Endothelial cell (in vitro differentiated cells): Measurements from ENCODE around the gene RABEP2. TPM values are rescaled to one million over a fixed set of nuclear protein-coding genes. Genes with fewer than 3 reads are reported as not detected.
A peak's percentile ranks its signal among the peaks of the same experiment; 100 is the strongest.
"Not testable (repeated sequence)": the region's sequence is repeated elsewhere in the genome, so short reads cannot be mapped to it uniquely, and the experiment has no call there.

Source experiments
- DNase-seq: peaks from one replicate; pipeline ENCODE4 v3.0.0; 2021; ENCODE audit warnings: low spot score
- H3K27ac Mint-ChIP-seq: one replicate; pipeline ENCODE4 v1.8.0; 2021; ENCODE audit warnings: mixed read lengths, inconsistent platforms; ENCODE audit not compliant: unreplicated experiment
- H3K27me3 Mint-ChIP-seq: one replicate; pipeline ENCODE4 v1.8.0; 2021; ENCODE audit warnings: mild to moderate bottlenecking, moderate library complexity, mixed read lengths, inconsistent platforms; ENCODE audit not compliant: unreplicated experiment
- H3K36me3 Mint-ChIP-seq: one replicate; pipeline ENCODE4 v1.8.0; 2021; ENCODE audit warnings: mild to moderate bottlenecking, low read depth, mixed read lengths, inconsistent platforms; ENCODE audit not compliant: unreplicated experiment
- H3K4me1 Mint-ChIP-seq: one replicate; pipeline ENCODE4 v1.8.0; 2021; ENCODE audit warnings: mild to moderate bottlenecking, mixed read lengths, inconsistent platforms; ENCODE audit not compliant: unreplicated experiment
- H3K4me3 Mint-ChIP-seq: one replicate; pipeline ENCODE4 v1.8.0; 2021; ENCODE audit warnings: mild to moderate bottlenecking, mixed read lengths, inconsistent platforms; ENCODE audit not compliant: unreplicated experiment
- H3K9me3 Mint-ChIP-seq: one replicate; pipeline ENCODE4 v1.8.0; 2021; ENCODE audit warnings: mixed read lengths, inconsistent platforms; ENCODE audit not compliant: unreplicated experiment
- CTCF ChIP-seq: fragments of 200-600 bp; sonication (generic); IDR thresholded peaks from one replicate; pipeline ENCODE4 v1.5.0; 2021; ENCODE audit warnings: antibody characterized with exemption; ENCODE audit not compliant: unreplicated experiment
- total RNA-seq: library from RNA; stranded (reverse); fragmentation: NEBNext Ultra II Directional; extraction: Animal tissue kit (Norgen Biotek cat#: 25700); gene quantifications from one replicate; pipeline ENCODE4 v1.2.1, GENCODE V29; 2021; ENCODE audit not compliant: unreplicated experiment

The RABEP2 gene
- total RNA-seq, 1 donor from 2014 or later = 16.0 TPM

GRCh38 chr16:28872952-28873351 is 52.1 kb downstream of the RABEP2 start:
- Mint-ChIP-seq H3K27me3 (peaks cover 4% of the 10 kb centered on the region), H3K9me3 (no peaks in the 10 kb centered on the region), H3K4me1 (no peaks in the 10 kb centered on the region), H3K4me3 (no peak overlapping the region), H3K36me3 (peaks cover 6% of the 10 kb centered on the region), H3K27ac (no peak overlapping the region)
- no peak for DNase-seq
- TF ChIP-seq CTCF = no peak

- H3K36me3 Mint-ChIP-seq = peaks cover 10% of the 10 kb centered on the region
- no peaks in the 10 kb centered on the region for H3K9me3 Mint-ChIP-seq
- peaks cover 7% of the 10 kb centered on the region for H3K27me3 Mint-ChIP-seq
- H3K27ac Mint-ChIP-seq = no peak overlapping the region
- no peak for TF ChIP-seq CTCF
- peaks cover 6% of the 10 kb centered on the region for H3K4me1 Mint-ChIP-seq
- DNase-seq = no peak
- no peak overlapping the region for H3K4me3 Mint-ChIP-seq
Measured at GRCh38 chr16:28869201-28869600, 55.8 kb downstream of the RABEP2 start.

- H3K36me3 Mint-ChIP-seq = peaks cover 10% of the 10 kb centered on the region
- not testable (repeated sequence) for H3K27ac Mint-ChIP-seq, H3K4me1 Mint-ChIP-seq, H3K4me3 Mint-ChIP-seq, H3K9me3 Mint-ChIP-seq, H3K27me3 Mint-ChIP-seq, DNase-seq
Measured at GRCh38 chr16:28867646-28868045, 57.4 kb downstream of the RABEP2 start.

- H3K27ac Mint-ChIP-seq = no peak overlapping the region
- TF ChIP-seq CTCF = no peak
- H3K27me3 Mint-ChIP-seq = peaks cover 4% of the 10 kb centered on the region
- H3K36me3 Mint-ChIP-seq = peaks cover 10% of the 10 kb centered on the region
- no peak for DNase-seq
- peaks cover 8% of the 10 kb centered on the region for H3K4me1 Mint-ChIP-seq
- H3K4me3 Mint-ChIP-seq = peak overlapping the region; percentile 56
- no peaks in the 10 kb centered on the region for H3K9me3 Mint-ChIP-seq
Measured at GRCh38 chr16:28867241-28867640, 57.8 kb downstream of the RABEP2 start.

- no peak for TF ChIP-seq CTCF
- no peak overlapping the region for H3K27ac Mint-ChIP-seq
- peaks cover 8% of the 10 kb centered on the region for H3K4me1 Mint-ChIP-seq
- DNase-seq = no peak
- H3K4me3 Mint-ChIP-seq = no peak overlapping the region
- peaks cover 4% of the 10 kb centered on the region for H3K27me3 Mint-ChIP-seq
- H3K9me3 Mint-ChIP-seq = no peaks in the 10 kb centered on the region
- H3K36me3 Mint-ChIP-seq = peaks cover 10% of the 10 kb centered on the region
Measured at GRCh38 chr16:28866454-28866804, 58.6 kb downstream of the RABEP2 start.
